PC-9 (cell line): Measurements from ENCODE around the gene RNF220. TPM values are rescaled to one million over a fixed set of nuclear protein-coding genes. Genes with fewer than 3 reads are reported as not detected.

Experiments
- BruUV-seq: library from RNA; stranded (reverse); fragments of 400-500 nt; replicated peaks from 2 replicates; lab custom pipeline; 2021; lab: Mats Ljungman, UMichigan
- CTCF ChIA-PET: fragments of 300-600 bp; sonication (Branson Sonifier 250); formaldehyde crosslinking; loops from one replicate; lab custom pipeline; 2022; ENCODE audit warnings: antibody characterized with exemption; lab: Charles Lee
- POLR2A ChIA-PET: fragments of 300-600 bp; sonication (Branson Sonifier 250); formaldehyde crosslinking; loops from one replicate; lab custom pipeline; 2022; ENCODE audit warnings: antibody characterized with exemption; ENCODE audit not compliant: unreplicated experiment; lab: Charles Lee
- DNase-seq, 2 experiments: peaks; one replicate each; pipeline versions ENCODE4 v3.0.0 to v3.0.0-alpha.2; 2015 to 2022; ENCODE audit warnings: mixed read lengths in 1 of 2
- H2AFZ ChIP-seq: fragments of 200-600 bp; sonication (generic); 2 replicates; pipeline ENCODE4 v1.8.1; 2017; ENCODE audit warnings: antibody characterized with exemption
- H3F3A ChIP-seq: fragments of 200-600 bp; sonication (generic); 2 replicates; pipeline ENCODE4 v1.8.1; 2017; ENCODE audit warnings: antibody characterized with exemption, mild to moderate bottlenecking, low read depth; ENCODE audit not compliant: insufficient read depth
- H3K27ac ChIP-seq: fragments of 200-600 bp; sonication (generic); 2 replicates; pipeline ENCODE4 v1.6.1; 2016; ENCODE audit warnings: mixed run types
- H3K27me3 ChIP-seq: fragments of 200-600 bp; sonication (generic); 2 replicates; pipeline ENCODE4 v1.6.1; 2016; ENCODE audit warnings: low read depth, mixed run types; ENCODE audit not compliant: insufficient read depth
- H3K36me3 ChIP-seq: fragments of 200-600 bp; sonication (generic); 2 replicates; pipeline ENCODE4 v1.6.1; 2016; ENCODE audit warnings: low read depth, mixed run types
- H3K4me1 ChIP-seq: fragments of 200-600 bp; sonication (generic); replicated peaks from 2 replicates; pipeline ENCODE4 v1.6.1; 2016; ENCODE audit warnings: mixed run types; ENCODE audit not compliant: insufficient read depth
- H3K4me2 ChIP-seq: fragments of 200-600 bp; sonication (generic); 2 replicates; pipeline ENCODE4 v1.6.1; 2017; ENCODE audit warnings: mixed run types
- H3K4me3 ChIP-seq: fragments of 200-600 bp; sonication (generic); 2 replicates; pipeline ENCODE4 v1.6.1; 2016; ENCODE audit warnings: mixed run types
- H3K79me2 ChIP-seq: fragments of 200-600 bp; sonication (generic); 2 replicates; pipeline ENCODE4 v1.6.1; 2017; ENCODE audit warnings: low read depth, mixed run types
- H3K9me2 ChIP-seq: fragments of 200-600 bp; sonication (generic); 2 replicates; pipeline ENCODE4 v1.8.1; 2017; ENCODE audit warnings: mild to moderate bottlenecking; ENCODE audit not compliant: insufficient read depth
- H3K9me3 ChIP-seq: fragments of 200-600 bp; sonication (generic); 2 replicates; pipeline ENCODE4 v1.8.1; 2016; ENCODE audit warnings: low read depth; ENCODE audit not compliant: insufficient read depth
- H4K20me1 ChIP-seq: fragments of 200-600 bp; sonication (generic); 2 replicates; pipeline ENCODE4 v1.8.1; 2017; ENCODE audit not compliant: insufficient read depth
- CTCF ChIP-seq: fragments of 200-600 bp; sonication (generic); conservative IDR thresholded peaks from 2 replicates; pipeline ENCODE4 v1.6.1; 2017; ENCODE audit warnings: mixed run types, antibody characterized with exemption, mild to moderate bottlenecking, moderate library complexity
- EZH2 ChIP-seq: fragments of 200-600 bp; sonication (generic); IDR thresholded peaks from 2 replicates; pipeline ENCODE4 v1.8.0; 2017; ENCODE audit warnings: antibody characterized with exemption, low read depth
- intact Hi-C: fragments of 100-400 bp; cut with micrococcal nuclease; formaldehyde crosslinking; loops from one replicate; pipeline ENCODE4 v1.10.0; 2022; ENCODE audit not compliant: unreplicated experiment
- total RNA-seq: library from RNA; stranded (reverse); gene quantifications from 2 replicates; pipeline ENCODE4 v1.2.3, GENCODE V29; 2021

Gene RNF220
- total RNA-seq, 1 experiment from 2014 or later: 82.9 TPM

- H3K79me2 ChIP-seq: 0 out of 2 replicates have a peak, but pooled peaks cover 9% of the 10 kb centered on the region
- H4K20me1 ChIP-seq: no peaks in the 10 kb centered on the region
- no peak overlapping the region for H2AFZ ChIP-seq
- CTCF ChIA-PET: interaction anchor here (0.6 kb wide), 1 partner anchor 21 kb away, joined by 3 read pairs; no protein-coding TSS in a partner anchor
- H3K27ac ChIP-seq: peak overlapping the region; percentile 50
- H3K9me2 ChIP-seq: no peaks in the 10 kb centered on the region
- no peaks in the 10 kb centered on the region for H3K9me3 ChIP-seq
- H3F3A ChIP-seq: peaks cover 31% of the 10 kb centered on the region; the same call in 1 of the 2 replicates
- H3K27me3 ChIP-seq: no peaks in the 10 kb centered on the region
- POLR2A ChIA-PET: interaction anchor here (0.6 kb wide), 2 partner anchors 290 to 309 kb away, joined by 4 to 14 read pairs; no protein-coding TSS in a partner anchor
- no peaks in the 10 kb centered on the region for H3K36me3 ChIP-seq
- H3K4me1 ChIP-seq: peaks cover 44% of the 10 kb centered on the region
- intact Hi-C loops: loop anchor here (5.0 kb wide), 1 partner anchor 72 kb away; no protein-coding TSS in a partner anchor
- peak; percentile 67 to 90 for DNase-seq
- H3K4me3 ChIP-seq: no peak overlapping the region
- H3K4me2 ChIP-seq: no peak overlapping the region
- no TSS peak for BruUV-seq
- TF ChIP-seq EZH2: no peak
- TF ChIP-seq CTCF: no peak
These were observed 224.1 kb downstream of the RNF220 start for GRCh38 chr1:44628962-44629756.

GRCh38 chr1:44630116-44630515, 225.1 kb downstream of the RNF220 start:
- DNase-seq: no peak
- no peak overlapping the region for H2AFZ ChIP-seq
- no peak overlapping the region for H3K27ac ChIP-seq
- no peaks in the 10 kb centered on the region for H3K27me3 ChIP-seq
- peaks cover 44% of the 10 kb centered on the region for H3K4me1 ChIP-seq
- H3K79me2 ChIP-seq: peaks cover 17% of the 10 kb centered on the region; the same call in 1 of the 2 replicates
- POLR2A ChIA-PET: interaction anchor here (0.6 kb wide), 1 partner anchor 54 kb away, joined by 5 read pairs; no protein-coding TSS in a partner anchor
- no peaks in the 10 kb centered on the region for H3K9me2 ChIP-seq
- BruUV-seq: no TSS peak
- 0 out of 2 replicates have a peak overlapping the region, but pooled peaks have one; percentile 3 for H3K4me2 ChIP-seq
- H3F3A ChIP-seq: peaks cover 31% of the 10 kb centered on the region; the same call in 1 of the 2 replicates
- intact Hi-C loops: no loop called here
- no peaks in the 10 kb centered on the region for H3K36me3 ChIP-seq
- CTCF ChIA-PET: no interaction called here
- no peaks in the 10 kb centered on the region for H4K20me1 ChIP-seq
- no peaks in the 10 kb centered on the region for H3K9me3 ChIP-seq
- TF ChIP-seq EZH2: no peak
- TF ChIP-seq CTCF: no peak
- H3K4me3 ChIP-seq: no peak overlapping the region

GRCh38 chr1:44631333-44631646, 226.2 kb downstream of the RNF220 start:
- DNase-seq: no peak
- TSS peak; percentile 75 for BruUV-seq
- H3K79me2 ChIP-seq: peaks cover 17% of the 10 kb centered on the region; the same call in 1 of the 2 replicates
- ChIA-PET POLR2A (interaction anchor here (0.5 to 0.6 kb wide), 4 partner anchors 43 to 860 kb away, joined by 3 to 9 read pairs (median 6); partner anchors contain the start of gene TMEM53), CTCF (no interaction called here)
- H3K4me3 ChIP-seq: peak overlapping the region; percentile 74
- H3K27me3 ChIP-seq: no peaks in the 10 kb centered on the region
- H4K20me1 ChIP-seq: no peaks in the 10 kb centered on the region
- peaks cover 31% of the 10 kb centered on the region; the same call in 1 of the 2 replicates for H3F3A ChIP-seq
- H2AFZ ChIP-seq: peak overlapping the region; percentile 95
- peaks cover 44% of the 10 kb centered on the region for H3K4me1 ChIP-seq
- 0 out of 2 replicates have a peak, but pooled peaks cover 11% of the 10 kb centered on the region for H3K36me3 ChIP-seq
- H3K4me2 ChIP-seq: peak overlapping the region; percentile 81
- peak overlapping the region; percentile 97 for H3K27ac ChIP-seq
- intact Hi-C loops: no loop called here
- TF ChIP-seq EZH2 (no peak), CTCF (no peak)
- no peaks in the 10 kb centered on the region for H3K9me3 ChIP-seq
- H3K9me2 ChIP-seq: no peaks in the 10 kb centered on the region
